ENCODE results near the gene IQSEC1. TPM values are rescaled to one million over a fixed set of nuclear protein-coding genes. Genes with fewer than 3 reads are reported as not detected.

Gene IQSEC1
- total RNA-seq, 2 donors from 2014 or later: 57.5 to 63.9 TPM

DNA sequence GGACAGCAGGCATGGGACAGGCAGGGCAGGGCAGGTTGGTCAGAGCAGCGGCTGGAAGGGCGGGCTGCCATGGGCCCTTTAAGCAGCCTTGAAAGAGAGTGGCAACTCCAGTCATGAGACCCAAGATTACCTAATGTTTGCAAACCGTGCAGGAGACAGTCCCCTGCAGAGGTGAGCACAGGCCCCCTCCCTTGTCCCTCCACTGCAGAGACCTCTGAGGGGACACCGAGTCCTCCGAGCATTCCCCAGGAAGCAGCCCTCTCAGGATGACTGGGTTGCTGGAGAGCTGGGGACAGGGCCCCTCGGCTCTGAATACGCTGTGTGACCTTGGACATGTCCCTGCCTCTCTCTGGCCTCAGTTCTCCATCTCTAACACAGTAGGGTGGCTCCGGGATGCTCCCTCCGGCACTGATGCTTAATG is 81.4 kb downstream of the IQSEC1 start:
- Histone ChIP-seq H3K27me3 (no peaks in the 10 kb centered on the region), H3K36me3 (no peaks in the 10 kb centered on the region), H3K4me1 (peaks cover 0 to 49% of the 10 kb centered on the region in 2 donors), H3K9me3 (no peaks in the 10 kb centered on the region), H3K4me3 (no peak overlapping the region), H3K27ac (peak overlapping the region; percentile 91 to 95)
- no peak for DNase-seq (ENCODE audit: low spot score)
- TF ChIP-seq, protein P1, sequence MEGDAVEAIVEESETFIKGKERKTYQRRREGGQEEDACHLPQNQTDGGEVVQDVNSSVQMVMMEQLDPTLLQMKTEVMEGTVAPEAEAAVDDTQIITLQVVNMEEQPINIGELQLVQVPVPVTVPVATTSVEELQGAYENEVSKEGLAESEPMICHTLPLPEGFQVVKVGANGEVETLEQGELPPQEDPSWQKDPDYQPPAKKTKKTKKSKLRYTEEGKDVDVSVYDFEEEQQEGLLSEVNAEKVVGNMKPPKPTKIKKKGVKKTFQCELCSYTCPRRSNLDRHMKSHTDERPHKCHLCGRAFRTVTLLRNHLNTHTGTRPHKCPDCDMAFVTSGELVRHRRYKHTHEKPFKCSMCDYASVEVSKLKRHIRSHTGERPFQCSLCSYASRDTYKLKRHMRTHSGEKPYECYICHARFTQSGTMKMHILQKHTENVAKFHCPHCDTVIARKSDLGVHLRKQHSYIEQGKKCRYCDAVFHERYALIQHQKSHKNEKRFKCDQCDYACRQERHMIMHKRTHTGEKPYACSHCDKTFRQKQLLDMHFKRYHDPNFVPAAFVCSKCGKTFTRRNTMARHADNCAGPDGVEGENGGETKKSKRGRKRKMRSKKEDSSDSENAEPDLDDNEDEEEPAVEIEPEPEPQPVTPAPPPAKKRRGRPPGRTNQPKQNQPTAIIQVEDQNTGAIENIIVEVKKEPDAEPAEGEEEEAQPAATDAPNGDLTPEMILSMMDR (IDR thresholded peaks at IDR 0.05): no peak

DNA sequence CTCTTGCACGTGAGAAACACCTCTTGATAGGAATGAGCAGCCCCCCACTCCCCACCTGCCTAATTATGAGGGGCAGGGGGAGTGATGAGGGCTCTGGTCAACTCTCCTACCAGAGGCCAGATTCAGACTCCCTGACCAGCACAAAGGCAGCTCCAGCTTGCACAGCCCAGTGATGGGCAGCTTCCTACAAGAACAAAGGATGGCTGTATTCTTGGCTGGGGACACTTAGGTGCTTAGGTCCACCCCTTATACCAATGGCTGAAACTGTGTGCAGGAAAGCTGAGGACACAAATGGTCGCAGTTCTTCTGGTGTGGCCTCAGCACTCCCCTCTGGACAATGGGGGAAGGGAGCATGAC is 81.8 kb downstream of the IQSEC1 start:
- DNase-seq (ENCODE audit: low spot score): no peak
- no peaks in the 10 kb centered on the region for H3K36me3 ChIP-seq
- no peak overlapping the region for H3K4me3 ChIP-seq
- TF ChIP-seq, protein P1 (IDR thresholded peaks at IDR 0.05): no peak
- H3K4me1 ChIP-seq: peaks cover 0 to 53% of the 10 kb centered on the region in 2 donors
- H3K27me3 ChIP-seq: no peaks in the 10 kb centered on the region
- H3K9me3 ChIP-seq: no peaks in the 10 kb centered on the region
- H3K27ac ChIP-seq: peak overlapping the region; percentile 91 to 95

DNA sequence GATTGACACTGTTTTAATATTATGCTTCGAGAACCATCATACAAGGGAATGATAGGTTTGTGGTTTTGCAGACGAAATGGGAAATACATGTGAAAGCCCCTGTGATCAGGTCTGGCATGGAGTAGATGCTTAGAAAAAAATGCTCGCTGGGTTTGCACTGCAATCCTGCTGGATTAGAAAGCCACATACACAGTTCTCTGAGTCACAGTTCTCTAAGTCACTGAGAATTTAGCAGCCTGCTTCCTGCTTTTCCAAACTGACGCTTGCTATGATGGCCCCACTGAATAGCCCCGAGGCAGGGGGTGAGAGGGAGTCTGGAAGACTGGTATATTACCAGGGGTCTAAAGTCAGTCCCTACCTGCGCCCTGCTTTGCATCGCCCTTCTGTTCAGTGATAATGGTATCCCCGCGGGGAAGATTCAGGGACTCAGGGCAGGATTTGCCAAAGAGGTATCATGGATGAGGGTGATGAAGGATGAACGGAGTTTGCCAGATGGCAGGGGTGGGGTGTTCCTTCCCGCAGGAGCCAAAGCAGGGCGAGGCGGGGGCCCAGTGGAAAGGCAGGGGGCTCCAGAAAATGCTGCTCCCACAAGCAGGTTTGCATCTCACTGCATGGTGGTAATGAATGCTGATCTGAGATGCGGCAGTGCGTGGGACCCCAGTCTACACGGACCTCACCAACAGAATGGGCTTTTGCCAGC is 82.3 kb downstream of the IQSEC1 start:
- peak overlapping the region; percentile 91 to 95 for H3K27ac ChIP-seq
- no peak overlapping the region for H3K4me3 ChIP-seq
- TF ChIP-seq, protein P1 (IDR thresholded peaks at IDR 0.05): no peak
- H3K27me3 ChIP-seq: no peaks in the 10 kb centered on the region
- H3K9me3 ChIP-seq: no peaks in the 10 kb centered on the region
- DNase-seq (ENCODE audit: low spot score): no peak
- H3K4me1 ChIP-seq: peaks cover 0 to 59% of the 10 kb centered on the region in 2 donors
- H3K36me3 ChIP-seq: no peaks in the 10 kb centered on the region

DNA sequence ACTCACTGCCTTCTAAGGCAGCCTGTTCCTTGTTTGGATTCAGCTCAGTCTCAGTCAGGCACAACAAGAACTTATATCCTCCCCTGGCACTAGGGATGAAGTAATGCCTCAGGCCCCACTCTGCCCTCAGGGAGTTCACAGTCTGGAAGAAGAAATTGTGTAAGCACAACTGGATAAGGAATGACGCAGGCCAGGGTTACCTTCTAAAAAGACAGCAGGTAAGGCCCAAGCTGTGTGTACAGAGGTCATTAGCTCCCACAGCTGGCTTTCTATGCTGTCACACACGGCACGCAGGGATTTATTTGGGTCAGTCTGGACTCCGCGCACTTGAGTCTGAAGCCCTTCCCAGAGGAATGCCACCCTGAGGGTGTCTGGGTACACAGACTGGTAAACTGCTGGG is 82.9 kb downstream of the IQSEC1 start:
- H3K9me3 ChIP-seq: no peaks in the 10 kb centered on the region
- H3K27me3 ChIP-seq: no peaks in the 10 kb centered on the region
- peaks cover 0 to 59% of the 10 kb centered on the region in 2 donors for H3K4me1 ChIP-seq
- TF ChIP-seq, protein P1 (IDR thresholded peaks at IDR 0.05): no peak
- peak overlapping the region; percentile 91 to 95 for H3K27ac ChIP-seq
- no peaks in the 10 kb centered on the region for H3K36me3 ChIP-seq
- H3K4me3 ChIP-seq: no peak overlapping the region
- DNase-seq (ENCODE audit: low spot score): no peak

DNA sequence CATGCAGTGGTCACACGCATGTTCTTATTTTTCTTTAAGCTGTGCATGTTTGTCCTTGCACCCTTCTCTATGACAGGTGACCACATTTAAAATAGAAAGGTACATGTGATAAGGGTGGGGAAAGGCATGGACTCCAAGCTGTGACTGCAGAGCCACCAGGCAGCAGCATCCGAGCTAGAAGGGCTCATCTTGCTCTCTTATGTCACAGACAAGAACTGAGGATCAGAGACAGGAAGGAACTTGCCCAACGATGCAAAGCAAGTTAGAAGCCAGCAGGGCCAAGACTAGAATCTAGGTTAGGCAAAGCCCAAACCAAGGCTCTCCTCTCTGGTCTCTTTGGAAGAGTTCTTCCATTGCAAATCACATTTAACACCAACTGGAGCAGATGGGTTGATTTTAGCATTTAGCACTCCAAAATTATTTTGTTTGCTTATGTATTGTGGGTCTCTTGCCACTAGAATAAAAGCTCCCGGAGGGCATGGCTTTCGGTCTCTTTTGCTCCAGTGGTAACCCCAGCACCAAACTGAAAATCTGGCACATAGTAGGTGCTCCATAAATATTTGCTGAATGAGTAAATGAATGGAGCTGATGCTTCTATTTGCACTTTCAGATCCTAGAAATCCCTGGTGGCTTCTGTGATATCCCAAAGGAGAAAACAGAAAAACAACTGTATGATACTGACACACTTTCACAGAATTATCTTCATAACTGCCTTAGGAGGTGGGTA is 84.3 kb downstream of the IQSEC1 start:
- no peak for DNase-seq (ENCODE audit: low spot score)
- no peaks in the 10 kb centered on the region for H3K27me3 ChIP-seq
- H3K4me1 ChIP-seq: peaks cover 0 to 66% of the 10 kb centered on the region in 2 donors
- H3K9me3 ChIP-seq: no peaks in the 10 kb centered on the region
- peak overlapping the region; percentile 91 to 95 for H3K27ac ChIP-seq
- TF ChIP-seq, protein P1 (IDR thresholded peaks at IDR 0.05): no peak
- no peak overlapping the region for H3K4me3 ChIP-seq
- H3K36me3 ChIP-seq: no peaks in the 10 kb centered on the region
